ENCODE data around the gene ATAD2B.

- TF ChIP-seq POLR2A (IDR thresholded peaks at IDR 0.05) (no peak), CTCF (IDR thresholded peaks at IDR 0.05) (no peak), POLR2AphosphoS5 (IDR thresholded peaks at IDR 0.05) (no peak)
These were observed 22.2 kb downstream of the ATAD2B start for GRCh38 chr2:23904692-23905091.

All from transverse colon (tissue), 4 donors.